ENCODE measurements around the gene SAMMSON.

Gene SAMMSON

GRCh38 chr3:70042641-70043040 is 43.1 kb downstream of the SAMMSON start:
- no peak overlapping the region for H3K27ac ChIP-seq (ENCODE audit: low read depth, low read length)
- H3K4me2 ChIP-seq (ENCODE audit: low read length): no peak overlapping the region
- H3K9me3 ChIP-seq (ENCODE audit: control insufficient read depth, insufficient read depth, low read length): no peaks in the 10 kb centered on the region
- no peaks in the 10 kb centered on the region for H3K36me3 ChIP-seq (ENCODE audit: control insufficient read depth, low read length)
- H3K4me3 ChIP-seq (ENCODE audit: low read length): no peak overlapping the region
- no peaks in the 10 kb centered on the region for H3K4me1 ChIP-seq (ENCODE audit: control insufficient read depth, low read length)
- H3K79me2 ChIP-seq (ENCODE audit: control insufficient read depth, low read length): no peaks in the 10 kb centered on the region
- H4K20me1 ChIP-seq (ENCODE audit: control insufficient read depth, insufficient read depth, low read depth, low read length): no peaks in the 10 kb centered on the region
- H3K9me2 ChIP-seq (replicated peaks; ENCODE audit: control insufficient read depth, low read length): no peaks in the 10 kb centered on the region
- H3K27me3 ChIP-seq (ENCODE audit: control insufficient read depth, low read length): no peaks in the 10 kb centered on the region
- TF ChIP-seq CTCF (IDR thresholded peaks at IDR 0.05; ENCODE audit: low read depth, low read length, poor library complexity, severe bottlenecking): no peak
- no peak for TF ChIP-seq EZH2phosphoT487 (IDR thresholded peaks at IDR 0.05; ENCODE audit: borderline replicate concordance, low read length)
- H3F3A ChIP-seq (ENCODE audit: control insufficient read depth, insufficient read depth): no peaks in the 10 kb centered on the region

GRCh38 chr3:70049761-70050160 is 50.2 kb downstream of the SAMMSON start:
- Histone ChIP-seq H4K20me1 (ENCODE audit: control insufficient read depth, insufficient read depth, low read depth, low read length) (no peaks in the 10 kb centered on the region), H3K4me2 (ENCODE audit: low read length) (no peak overlapping the region), H3K9me3 (ENCODE audit: control insufficient read depth, insufficient read depth, low read length) (no peaks in the 10 kb centered on the region), H3K4me1 (ENCODE audit: control insufficient read depth, low read length) (no peaks in the 10 kb centered on the region), H3K9me2 (replicated peaks; ENCODE audit: control insufficient read depth, low read length) (no peaks in the 10 kb centered on the region), H3K79me2 (ENCODE audit: control insufficient read depth, low read length) (no peaks in the 10 kb centered on the region), H3K36me3 (ENCODE audit: control insufficient read depth, low read length) (no peaks in the 10 kb centered on the region), H3K4me3 (ENCODE audit: low read length) (no peak overlapping the region), H3K27me3 (ENCODE audit: control insufficient read depth, low read length) (peaks cover 3% of the 10 kb centered on the region; the same call in 1 of the 2 replicates), H3K27ac (ENCODE audit: low read depth, low read length) (no peak overlapping the region), H3F3A (ENCODE audit: control insufficient read depth, insufficient read depth) (no peaks in the 10 kb centered on the region)
- TF ChIP-seq EZH2phosphoT487 (IDR thresholded peaks at IDR 0.05; ENCODE audit: borderline replicate concordance, low read length): no peak
- TF ChIP-seq CTCF (IDR thresholded peaks at IDR 0.05; ENCODE audit: low read depth, low read length, poor library complexity, severe bottlenecking): no peak

- no peak overlapping the region for H3K27ac ChIP-seq (ENCODE audit: low read depth, low read length)
- no peaks in the 10 kb centered on the region for H3K9me2 ChIP-seq (replicated peaks; ENCODE audit: control insufficient read depth, low read length)
- no peaks in the 10 kb centered on the region for H3K36me3 ChIP-seq (ENCODE audit: control insufficient read depth, low read length)
- no peaks in the 10 kb centered on the region for H3K79me2 ChIP-seq (ENCODE audit: control insufficient read depth, low read length)
- no peaks in the 10 kb centered on the region for H3K4me1 ChIP-seq (ENCODE audit: control insufficient read depth, low read length)
- no peaks in the 10 kb centered on the region for H4K20me1 ChIP-seq (ENCODE audit: control insufficient read depth, insufficient read depth, low read depth, low read length)
- no peaks in the 10 kb centered on the region for H3K9me3 ChIP-seq (ENCODE audit: control insufficient read depth, insufficient read depth, low read length)
- peaks cover 7% of the 10 kb centered on the region; the same call in 1 of the 2 replicates for H3K27me3 ChIP-seq (ENCODE audit: control insufficient read depth, low read length)
- H3F3A ChIP-seq (ENCODE audit: control insufficient read depth, insufficient read depth): no peaks in the 10 kb centered on the region
- no peak for TF ChIP-seq EZH2phosphoT487 (IDR thresholded peaks at IDR 0.05; ENCODE audit: borderline replicate concordance, low read length)
- no peak for TF ChIP-seq CTCF (IDR thresholded peaks at IDR 0.05; ENCODE audit: low read depth, low read length, poor library complexity, severe bottlenecking)
- no peak overlapping the region for H3K4me2 ChIP-seq (ENCODE audit: low read length)
- no peak overlapping the region for H3K4me3 ChIP-seq (ENCODE audit: low read length)
These were observed 53.8 kb downstream of the SAMMSON start for GRCh38 chr3:70053293-70053692.
